HepG2 (cell line): ENCODE measurements around the gene CTSZ. TPM values are rescaled to one million over a fixed set of nuclear protein-coding genes. Genes with fewer than 3 reads are reported as not detected.

Experiments
- ATAC-seq: fragments of 200-7000 bp; cut with Tn5 transposase; 3 replicates; pipeline ENCODE4 v1.9.1; 2020; ENCODE audit warnings: mild to moderate bottlenecking, moderate library complexity
- BruUV-seq: library from RNA; stranded (reverse); fragments of 400-500 nt; replicated peaks from 2 replicates; lab custom pipeline; 2021; lab: Mats Ljungman, UMichigan
- CTCF ChIA-PET: fragments of 300-600 bp; formaldehyde crosslinking; extraction: SDS; loops from one replicate; lab custom pipeline; 2021; ENCODE audit warnings: low total read pairs, inconsistent platforms, low intra/inter-chr PET ratio; lab: Yijun Ruan, JAX
- POLR2A ChIA-PET: fragments of 350-600 bp; sonication (Branson Sonifier 250); formaldehyde crosslinking; loops from one replicate; lab custom pipeline; 2020; ENCODE audit warnings: antibody characterized with exemption, inconsistent platforms; lab: Yijun Ruan, JAX
- DNase-seq: peaks from one replicate; pipeline ENCODE4 v3.0.0-alpha.2; 2015; ENCODE audit warnings: low spot score
- FAIRE-seq: peaks from 3 replicates; lab custom pipeline; 2011; peaks lifted over from hg19 to GRCh38; lab: Jason Lieb, UNC
- H2AFZ ChIP-seq: one replicate; pipeline ENCODE4 v1.6.1; 2011; ENCODE audit warnings: low read length, inconsistent platforms
- H3K27ac ChIP-seq: fragments of 300-600 bp; 3 replicates; pipeline ENCODE4 v1.8.0; 2011; ENCODE audit warnings: mixed run types, mild to moderate bottlenecking, mixed read lengths, low read length, inconsistent platforms; ENCODE audit not compliant: insufficient read depth; ENCODE audit errors: extremely low read length
- H3K27me3 ChIP-seq, 2 experiments: fragments of 200-600 bp in 1 of 2; 2 replicates in 1 of 2; 3 replicates in 1 of 2; pipeline versions ENCODE4 v1.6.0 to v1.8.0; 2011; ENCODE audit warnings: low read length in 2 of 2, mild to moderate bottlenecking in 2 of 2, moderate library complexity in 2 of 2, inconsistent platforms in 1 of 2; ENCODE audit not compliant: insufficient read depth in 2 of 2, control insufficient read depth in 1 of 2
- H3K36me3 ChIP-seq, 2 experiments: fragments of 200-600 bp in 1 of 2; replicated peaks in 1 of 2; 2 replicates in 1 of 2; 3 replicates in 1 of 2; pipeline versions ENCODE4 v1.5.1 to v1.8.0; 2011; ENCODE audit warnings: low read length in 2 of 2, inconsistent platforms in 1 of 2; ENCODE audit not compliant: insufficient read depth in 2 of 2, control insufficient read depth in 1 of 2
- H3K4me1 ChIP-seq: 2 replicates; pipeline ENCODE4 v1.5.1; 2012; ENCODE audit warnings: low read length, inconsistent platforms; ENCODE audit not compliant: insufficient read depth
- H3K4me2 ChIP-seq: 2 replicates; pipeline ENCODE4 v1.6.0; 2011; ENCODE audit warnings: low read depth, low read length, inconsistent platforms
- H3K4me3 ChIP-seq, 3 experiments: fragments of 200-600 bp in 1 of 3; sonication (generic), shearing (Covaris generic) in 1 of 3; replicated peaks in 1 of 3; 2 replicates each; pipeline ENCODE4 v1.5.1; 2011 to 2016; ENCODE audit warnings: low read length in 3 of 3, inconsistent platforms in 2 of 3, low read depth in 2 of 3, mild to moderate bottlenecking in 2 of 3, control low read depth in 1 of 3, mixed read lengths in 1 of 3; ENCODE audit not compliant: insufficient read depth in 1 of 3
- H3K79me2 ChIP-seq: one replicate; pipeline ENCODE4 v1.6.1; 2011; ENCODE audit warnings: low read length, inconsistent platforms; ENCODE audit not compliant: insufficient read depth
- H3K9ac ChIP-seq: 2 replicates; pipeline ENCODE4 v1.6.0; 2011; ENCODE audit warnings: mild to moderate bottlenecking, low read depth, low read length, inconsistent platforms; ENCODE audit not compliant: insufficient read depth
- H3K9me3 ChIP-seq: 2 replicates; pipeline ENCODE4 v1.5.1; 2012; ENCODE audit warnings: mild to moderate bottlenecking, low read length
- H4K20me1 ChIP-seq: 2 replicates; pipeline ENCODE4 v1.6.0; 2011; ENCODE audit warnings: inconsistent platforms, mild to moderate bottlenecking, low read length, moderate library complexity; ENCODE audit not compliant: insufficient read depth
- AGO2 ChIP-seq: fragments of 200-400 bp; formaldehyde crosslinking; optimal IDR thresholded peaks from 2 replicates; pipeline ENCODE3; 2017; ENCODE audit warnings: mild to moderate bottlenecking, low read depth, low read length, moderate library complexity
- DNMT1 ChIP-seq: sonication (generic); formaldehyde crosslinking; IDR thresholded peaks from 2 replicates; pipeline ENCODE4 v1.5.1; 2020; ENCODE audit warnings: mild to moderate bottlenecking, missing genetic modification reagents
- EZH2 ChIP-seq: conservative IDR thresholded peaks from 2 replicates; pipeline ENCODE4 v1.6.1; 2012; ENCODE audit warnings: mild to moderate bottlenecking, low read depth, low read length, moderate library complexity
- NAIF1 ChIP-seq: sonication (generic); formaldehyde crosslinking; IDR thresholded peaks from 2 replicates; pipeline ENCODE4 v1.5.0; 2020; ENCODE audit warnings: mild to moderate bottlenecking, missing genetic modification reagents, borderline replicate concordance
- POLR2G ChIP-seq: fragments of 200-400 bp; formaldehyde crosslinking; IDR thresholded peaks from 2 replicates; pipeline ENCODE4 v1.6.1; 2018; ENCODE audit warnings: mild to moderate bottlenecking, low read depth, low read length, moderate library complexity
- SMAD1 ChIP-seq: sonication (generic); formaldehyde crosslinking; IDR thresholded peaks from 2 replicates; pipeline ENCODE4 v1.4.0; 2020; ENCODE audit warnings: missing genetic modification reagents, low read depth, mild to moderate bottlenecking, borderline replicate concordance
- SMC3 ChIP-seq: IDR thresholded peaks from 2 replicates; pipeline ENCODE4 v1.6.1; 2011; ENCODE audit warnings: low read length, improper control_type of control experiment
- SOX6 ChIP-seq, 2 experiments: fragments of 450-650 bp in 1 of 2; sonication (generic) in 1 of 2; formaldehyde crosslinking in 1 of 2; IDR thresholded peaks; 2 replicates each; pipeline versions ENCODE4 v1.4.0 to v1.6.1; 2017 to 2020; ENCODE audit warnings: antibody characterized with exemption in 1 of 2, mild to moderate bottlenecking in 1 of 2, missing genetic modification reagents in 1 of 2
- ZBTB38 ChIP-seq: sonication (generic); formaldehyde crosslinking; IDR thresholded peaks from 2 replicates; pipeline ENCODE4 v1.5.1; 2020; ENCODE audit warnings: mild to moderate bottlenecking, missing genetic modification reagents
- ZFP36 ChIP-seq: fragments of 150-350 bp; IDR thresholded peaks from 2 replicates; pipeline ENCODE4 v1.6.1; 2018; ENCODE audit warnings: borderline replicate concordance, low read length, low read depth; ENCODE audit not compliant: partially characterized antibody
- ZNF333 ChIP-seq: sonication (generic); formaldehyde crosslinking; IDR thresholded peaks from 2 replicates; pipeline ENCODE4 v1.4.0; 2020; ENCODE audit warnings: mild to moderate bottlenecking, missing genetic modification reagents, borderline replicate concordance
- ZNF33B ChIP-seq: sonication (generic); formaldehyde crosslinking; IDR thresholded peaks from 2 replicates; pipeline ENCODE4 v1.5.1; 2020; ENCODE audit warnings: mild to moderate bottlenecking, missing genetic modification reagents
- ZNF724P ChIP-seq: sonication (generic); formaldehyde crosslinking; IDR thresholded peaks from 2 replicates; pipeline ENCODE4 v1.8.0; 2022; ENCODE audit warnings: missing genetic modification reagents, borderline replicate concordance
- ZSCAN22 ChIP-seq: sonication (generic); formaldehyde crosslinking; IDR thresholded peaks from 2 replicates; pipeline ENCODE4 v1.4.0; 2020; ENCODE audit warnings: mild to moderate bottlenecking, missing genetic modification reagents
- WGBS: methylation state at CpG from one replicate; pipeline ENCODE4 v1.1.6; 2017; ENCODE audit warnings: low lambda C conversion rate; 5-methylcytosine and 5-hydroxymethylcytosine counted together
- in situ Hi-C: cut with HindIII; loops from 2 replicates; pipeline ENCODE4 v1.10.0; 2017; ENCODE audit warnings: low pct_unique_long_range_greater_than_20kb; ENCODE audit not compliant: extremely low pct_ligation_motif_present
- intact Hi-C: fragments of 100-400 bp; cut with micrococcal nuclease; formaldehyde crosslinking; loops from one replicate; pipeline ENCODE4 v1.10.0; 2022; ENCODE audit not compliant: unreplicated experiment
- polyA plus RNA-seq, 8 experiments: library from polyadenylated mRNA; depleted of rRNA in 3 of 8; stranded (reverse) in 7 of 8; unstranded in 1 of 8; fragments of >200 nt; fragmentation: Illumina TruSeq in 4 of 8; extraction: Trizol in 4 of 8; gene quantifications; 2 replicates each; pipeline versions ENCODE4 v1.2.1 to v1.2.3, GENCODE V29; 2011 to 2016; ENCODE audit warnings: low read depth in 4 of 8, missing spikeins in 1 of 8, mixed read lengths in 1 of 8; ENCODE audit not compliant: insufficient read depth in 1 of 8
- total RNA-seq, 5 experiments: library from RNA; depleted of rRNA; stranded (reverse); fragments of >200 nt; fragmentation: Illumina TruSeq; extraction: Trizol; gene quantifications; 2 replicates each; pipeline ENCODE4 v1.2.3, GENCODE V29; 2016; ENCODE audit warnings: low read depth in 1 of 5
- TF ChIP-seq, protein P1 (sequence below): sonication (generic); formaldehyde crosslinking; conservative IDR thresholded peaks from 2 replicates; pipeline ENCODE4 v1.5.0; 2020; ENCODE audit warnings: missing genetic modification reagents
- TF ChIP-seq, protein P2 (sequence below): sonication (generic); formaldehyde crosslinking; IDR thresholded peaks from 2 replicates; pipeline ENCODE4 v1.4.0; 2020; ENCODE audit warnings: mild to moderate bottlenecking, missing genetic modification reagents
- TF ChIP-seq, protein P3 (sequence below): sonication (generic); formaldehyde crosslinking; IDR thresholded peaks from 2 replicates; pipeline ENCODE4 v1.4.0; 2020; ENCODE audit warnings: missing genetic modification reagents

CTSZ gene
- total and polyA plus RNA-seq, 2 of the 13 experiments (the other 11 are each of a cell fraction or from before 2014, with no cell fraction given) = 0.33 TPM; not detected in 1

DNA sequence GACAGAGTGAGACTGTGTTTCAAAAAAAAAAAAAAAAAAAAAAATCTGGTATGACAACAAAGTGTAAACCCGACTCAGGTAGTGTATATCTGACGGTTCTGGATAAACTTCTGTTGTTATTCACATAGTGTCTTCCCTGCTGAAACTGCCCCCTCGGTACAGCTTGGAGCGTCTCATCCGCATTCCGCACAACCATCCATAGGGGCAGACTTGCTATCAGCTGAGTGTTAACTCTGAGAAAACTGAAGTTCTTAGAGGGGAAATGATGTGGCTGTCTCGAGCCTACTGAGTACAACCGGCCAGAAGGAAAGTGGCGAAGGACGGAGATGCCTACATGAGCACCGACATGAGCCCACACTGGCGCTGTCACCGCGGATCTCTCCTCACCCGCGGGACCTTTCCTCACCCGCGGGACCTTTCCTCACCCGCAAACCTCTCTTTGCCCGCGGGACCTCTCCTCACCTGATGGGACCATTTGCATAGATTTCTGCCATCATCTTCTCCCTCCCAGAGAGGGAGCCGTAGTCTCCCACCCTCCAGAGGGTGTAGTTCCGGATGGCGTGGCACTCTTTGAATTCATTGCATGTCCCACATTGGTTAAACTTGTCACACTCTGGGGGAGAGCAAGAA lies 9.8 kb downstream of the CTSZ start:
- POLR2A ChIA-PET = interaction anchor here (1.8 to 2.1 kb wide), 2 partner anchors 19 to 35 kb away, joined by 9 to 19 read pairs; partner anchors contain the start of gene ATP5F1E
- in situ Hi-C loops = no loop called here
- H2AFZ ChIP-seq = no peak overlapping the region
- H3K4me3 ChIP-seq = no peak overlapping the region
- 94% methylated on average over 24 of the region's 24 CpGs for WGBS
- peaks cover 63% of the 10 kb centered on the region for H3K4me1 ChIP-seq
- H3K9ac ChIP-seq = no peak overlapping the region
- peaks cover 1 to 7% of the 10 kb centered on the region in 2 experiments; a peak in 4 of 5 replicates for H3K27me3 ChIP-seq
- no peaks in the 10 kb centered on the region for H4K20me1 ChIP-seq
- no peak overlapping the region for H3K27ac ChIP-seq
- peaks cover 27 to 32% of the 10 kb centered on the region in 2 experiments for H3K36me3 ChIP-seq
- no peak for ATAC-seq
- CTCF ChIA-PET = no interaction called here
- no TSS peak for BruUV-seq
- H3K4me2 ChIP-seq = no peak overlapping the region
- DNase-seq = no peak
- FAIRE-seq = no peak
- intact Hi-C loops = loop anchor here (5.0 kb wide), 1 partner anchor 35 kb away; the partner anchor contains the start of gene ATP5F1E
- H3K79me2 ChIP-seq = no peaks in the 10 kb centered on the region
- H3K9me3 ChIP-seq = no peaks in the 10 kb centered on the region
- TF ChIP-seq, protein P1, sequence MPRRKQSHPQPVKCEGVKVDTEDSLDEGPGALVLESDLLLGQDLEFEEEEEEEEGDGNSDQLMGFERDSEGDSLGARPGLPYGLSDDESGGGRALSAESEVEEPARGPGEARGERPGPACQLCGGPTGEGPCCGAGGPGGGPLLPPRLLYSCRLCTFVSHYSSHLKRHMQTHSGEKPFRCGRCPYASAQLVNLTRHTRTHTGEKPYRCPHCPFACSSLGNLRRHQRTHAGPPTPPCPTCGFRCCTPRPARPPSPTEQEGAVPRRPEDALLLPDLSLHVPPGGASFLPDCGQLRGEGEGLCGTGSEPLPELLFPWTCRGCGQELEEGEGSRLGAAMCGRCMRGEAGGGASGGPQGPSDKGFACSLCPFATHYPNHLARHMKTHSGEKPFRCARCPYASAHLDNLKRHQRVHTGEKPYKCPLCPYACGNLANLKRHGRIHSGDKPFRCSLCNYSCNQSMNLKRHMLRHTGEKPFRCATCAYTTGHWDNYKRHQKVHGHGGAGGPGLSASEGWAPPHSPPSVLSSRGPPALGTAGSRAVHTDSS (CRISPR knock-in tag) = no peak
- TF ChIP-seq, protein P2, sequence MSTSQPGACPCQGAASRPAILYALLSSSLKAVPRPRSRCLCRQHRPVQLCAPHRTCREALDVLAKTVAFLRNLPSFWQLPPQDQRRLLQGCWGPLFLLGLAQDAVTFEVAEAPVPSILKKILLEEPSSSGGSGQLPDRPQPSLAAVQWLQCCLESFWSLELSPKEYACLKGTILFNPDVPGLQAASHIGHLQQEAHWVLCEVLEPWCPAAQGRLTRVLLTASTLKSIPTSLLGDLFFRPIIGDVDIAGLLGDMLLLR (CRISPR knock-in tag) = 0 out of 2 replicates have a peak, but pooled peaks have one; percentile 12
- no peak for TF ChIP-seq EZH2
- 0 out of 2 replicates have a peak, but pooled peaks have one; percentile 40 for TF ChIP-seq DNMT1 (CRISPR knock-in tag)
- TF ChIP-seq ZNF333 (CRISPR knock-in tag) = no peak
- peak; percentile 22 for TF ChIP-seq AGO2
- TF ChIP-seq ZNF33B (CRISPR knock-in tag) = no peak
- TF ChIP-seq NAIF1 (CRISPR knock-in tag) = no peak
- TF ChIP-seq POLR2G = peak; percentile 23; the same call in 1 of the 2 replicates
- TF ChIP-seq, protein P3, sequence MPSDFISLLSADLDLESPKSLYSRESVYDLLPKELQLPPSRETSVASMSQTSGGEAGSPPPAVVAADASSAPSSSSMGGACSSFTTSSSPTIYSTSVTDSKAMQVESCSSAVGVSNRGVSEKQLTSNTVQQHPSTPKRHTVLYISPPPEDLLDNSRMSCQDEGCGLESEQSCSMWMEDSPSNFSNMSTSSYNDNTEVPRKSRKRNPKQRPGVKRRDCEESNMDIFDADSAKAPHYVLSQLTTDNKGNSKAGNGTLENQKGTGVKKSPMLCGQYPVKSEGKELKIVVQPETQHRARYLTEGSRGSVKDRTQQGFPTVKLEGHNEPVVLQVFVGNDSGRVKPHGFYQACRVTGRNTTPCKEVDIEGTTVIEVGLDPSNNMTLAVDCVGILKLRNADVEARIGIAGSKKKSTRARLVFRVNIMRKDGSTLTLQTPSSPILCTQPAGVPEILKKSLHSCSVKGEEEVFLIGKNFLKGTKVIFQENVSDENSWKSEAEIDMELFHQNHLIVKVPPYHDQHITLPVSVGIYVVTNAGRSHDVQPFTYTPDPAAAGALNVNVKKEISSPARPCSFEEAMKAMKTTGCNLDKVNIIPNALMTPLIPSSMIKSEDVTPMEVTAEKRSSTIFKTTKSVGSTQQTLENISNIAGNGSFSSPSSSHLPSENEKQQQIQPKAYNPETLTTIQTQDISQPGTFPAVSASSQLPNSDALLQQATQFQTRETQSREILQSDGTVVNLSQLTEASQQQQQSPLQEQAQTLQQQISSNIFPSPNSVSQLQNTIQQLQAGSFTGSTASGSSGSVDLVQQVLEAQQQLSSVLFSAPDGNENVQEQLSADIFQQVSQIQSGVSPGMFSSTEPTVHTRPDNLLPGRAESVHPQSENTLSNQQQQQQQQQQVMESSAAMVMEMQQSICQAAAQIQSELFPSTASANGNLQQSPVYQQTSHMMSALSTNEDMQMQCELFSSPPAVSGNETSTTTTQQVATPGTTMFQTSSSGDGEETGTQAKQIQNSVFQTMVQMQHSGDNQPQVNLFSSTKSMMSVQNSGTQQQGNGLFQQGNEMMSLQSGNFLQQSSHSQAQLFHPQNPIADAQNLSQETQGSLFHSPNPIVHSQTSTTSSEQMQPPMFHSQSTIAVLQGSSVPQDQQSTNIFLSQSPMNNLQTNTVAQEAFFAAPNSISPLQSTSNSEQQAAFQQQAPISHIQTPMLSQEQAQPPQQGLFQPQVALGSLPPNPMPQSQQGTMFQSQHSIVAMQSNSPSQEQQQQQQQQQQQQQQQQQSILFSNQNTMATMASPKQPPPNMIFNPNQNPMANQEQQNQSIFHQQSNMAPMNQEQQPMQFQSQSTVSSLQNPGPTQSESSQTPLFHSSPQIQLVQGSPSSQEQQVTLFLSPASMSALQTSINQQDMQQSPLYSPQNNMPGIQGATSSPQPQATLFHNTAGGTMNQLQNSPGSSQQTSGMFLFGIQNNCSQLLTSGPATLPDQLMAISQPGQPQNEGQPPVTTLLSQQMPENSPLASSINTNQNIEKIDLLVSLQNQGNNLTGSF (CRISPR knock-in tag) = no peak
- TF ChIP-seq ZBTB38 (CRISPR knock-in tag) = peak; percentile 26; the same call in 1 of the 2 replicates
- no peak for TF ChIP-seq ZFP36
- no peak for TF ChIP-seq SMAD1
- TF ChIP-seq ZNF724P (CRISPR knock-in tag) = no peak
- no peak for TF ChIP-seq ZSCAN22
- no peak for TF ChIP-seq SOX6 (IDR thresholded peaks at IDR 0.05)
- TF ChIP-seq SOX6 (CRISPR knock-in tag; IDR thresholded peaks at IDR 0.05) = peak; percentile 10; the same call in 1 of the 2 replicates
- TF ChIP-seq SMC3 = no peak
